Smooth muscle cell (in vitro differentiated cells): ENCODE data around the gene IL31. TPM values are rescaled to one million over a fixed set of nuclear protein-coding genes. Genes with fewer than 3 reads are reported as not detected.

Experiments used
- DNase-seq: peaks from one replicate; lab custom pipeline; 2025; ENCODE audit not compliant: unreplicated experiment; lab: John Stamatoyannopoulos, UW
- H2AFZ ChIP-seq: fragments of 200-600 bp; sonication (generic); 2 replicates; pipeline ENCODE4 v1.6.0; 2016; ENCODE audit warnings: antibody characterized with exemption, low read depth, mild to moderate bottlenecking
- H3F3A ChIP-seq: fragments of 200-600 bp; sonication (generic); 2 replicates; pipeline ENCODE4 v1.6.0; 2017; ENCODE audit warnings: antibody characterized with exemption, low read depth
- H3K27ac ChIP-seq: fragments of 200-600 bp; sonication (generic); 2 replicates; pipeline ENCODE4 v1.5.1; 2016; ENCODE audit warnings: low read depth, mild to moderate bottlenecking
- H3K27me3 ChIP-seq: fragments of 200-600 bp; sonication (generic); 2 replicates; pipeline ENCODE4 v1.6.1; 2016; ENCODE audit warnings: low read depth, mild to moderate bottlenecking
- H3K36me3 ChIP-seq: fragments of 200-600 bp; sonication (generic); 2 replicates; pipeline ENCODE4 v1.5.1; 2016; ENCODE audit warnings: low read depth
- H3K4me1 ChIP-seq: fragments of 200-600 bp; sonication (generic); 2 replicates; pipeline ENCODE4 v1.5.1; 2016; ENCODE audit warnings: low read depth
- H3K4me2 ChIP-seq: fragments of 200-600 bp; sonication (generic); 2 replicates; pipeline ENCODE4 v1.6.0; 2016; ENCODE audit warnings: mild to moderate bottlenecking
- H3K4me3 ChIP-seq: fragments of 200-600 bp; sonication (generic); 2 replicates; pipeline ENCODE4 v1.5.1; 2016; ENCODE audit warnings: mild to moderate bottlenecking
- H3K79me2 ChIP-seq: fragments of 200-600 bp; sonication (generic); 2 replicates; pipeline ENCODE4 v1.6.0; 2016; ENCODE audit warnings: low read depth, mild to moderate bottlenecking
- H3K9ac ChIP-seq: fragments of 200-600 bp; sonication (generic); 2 replicates; pipeline ENCODE4 v1.6.0; 2016; ENCODE audit warnings: low read depth
- H3K9me3 ChIP-seq: fragments of 200-600 bp; sonication (generic); replicated peaks from 2 replicates; pipeline ENCODE4 v1.5.1; 2016; ENCODE audit warnings: low read depth
- H4K20me1 ChIP-seq: fragments of 200-600 bp; sonication (generic); 2 replicates; pipeline ENCODE4 v1.6.0; 2016; ENCODE audit warnings: low read depth
- WGBS: methylation state at CpG from one replicate; pipeline ENCODE4 v1.1.7; 2016; ENCODE audit warnings: low lambda C conversion rate; 5-methylcytosine and 5-hydroxymethylcytosine counted together
- polyA plus RNA-seq: library from polyadenylated mRNA; unstranded; fragments of >200 nt; fragmentation: Nextera tagmentation; extraction: Ambion mirVana; gene quantifications from 2 replicates; pipeline ENCODE4 v1.2.1, GENCODE V29; 2016
- total RNA-seq: library from RNA; depleted of rRNA; stranded (reverse); fragments of >200 nt; gene quantifications from 2 replicates; pipeline ENCODE4 v1.2.3, GENCODE V29; 2014
- TF ChIP-seq, protein P1 (sequence below): fragments of 200-600 bp; sonication (generic); IDR thresholded peaks from 2 replicates; pipeline ENCODE4 v1.5.1; 2017; ENCODE audit warnings: borderline replicate concordance, mild to moderate bottlenecking, antibody characterized with exemption; ENCODE audit not compliant: insufficient read depth, poor library complexity, severe bottlenecking

IL31 gene
- total and polyA plus RNA-seq, 2 experiments from 2014 or later, result not detected

- WGBS, result 79% methylated on average over 22 of the region's 22 CpGs
- TF ChIP-seq, protein P1, sequence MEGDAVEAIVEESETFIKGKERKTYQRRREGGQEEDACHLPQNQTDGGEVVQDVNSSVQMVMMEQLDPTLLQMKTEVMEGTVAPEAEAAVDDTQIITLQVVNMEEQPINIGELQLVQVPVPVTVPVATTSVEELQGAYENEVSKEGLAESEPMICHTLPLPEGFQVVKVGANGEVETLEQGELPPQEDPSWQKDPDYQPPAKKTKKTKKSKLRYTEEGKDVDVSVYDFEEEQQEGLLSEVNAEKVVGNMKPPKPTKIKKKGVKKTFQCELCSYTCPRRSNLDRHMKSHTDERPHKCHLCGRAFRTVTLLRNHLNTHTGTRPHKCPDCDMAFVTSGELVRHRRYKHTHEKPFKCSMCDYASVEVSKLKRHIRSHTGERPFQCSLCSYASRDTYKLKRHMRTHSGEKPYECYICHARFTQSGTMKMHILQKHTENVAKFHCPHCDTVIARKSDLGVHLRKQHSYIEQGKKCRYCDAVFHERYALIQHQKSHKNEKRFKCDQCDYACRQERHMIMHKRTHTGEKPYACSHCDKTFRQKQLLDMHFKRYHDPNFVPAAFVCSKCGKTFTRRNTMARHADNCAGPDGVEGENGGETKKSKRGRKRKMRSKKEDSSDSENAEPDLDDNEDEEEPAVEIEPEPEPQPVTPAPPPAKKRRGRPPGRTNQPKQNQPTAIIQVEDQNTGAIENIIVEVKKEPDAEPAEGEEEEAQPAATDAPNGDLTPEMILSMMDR, result no peak
Observed at GRCh38 chr12:122166422-122167349, 7.3 kb downstream of the IL31 start.

DNA sequence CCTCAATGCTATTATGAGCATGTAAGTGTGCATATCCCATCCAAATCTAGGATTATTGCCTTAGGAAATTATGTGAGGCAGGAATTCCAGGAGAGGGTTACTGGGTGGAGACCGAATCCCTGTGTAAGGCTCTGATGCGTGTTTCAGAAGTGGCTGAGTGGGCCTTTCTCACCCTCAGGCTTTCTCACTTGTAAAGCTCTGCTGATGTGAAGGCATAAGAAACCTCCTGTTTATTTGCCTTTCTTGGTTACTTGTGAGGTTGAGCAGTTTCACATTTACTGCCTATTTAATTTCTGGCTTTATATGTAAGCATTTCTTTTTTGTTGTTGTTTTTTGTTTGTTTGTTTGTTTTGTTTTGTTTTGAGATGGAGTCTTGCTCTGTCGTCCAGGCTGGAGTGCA, 11.0 kb downstream of the IL31 start:
- no peaks in the 10 kb centered on the region for H3K4me1 ChIP-seq
- H2AFZ ChIP-seq, result no peak overlapping the region
- no peak for DNase-seq
- WGBS, result 88% methylated on average over 3 of the region's 3 CpGs
- TF ChIP-seq, protein P1, result no peak
- no peaks in the 10 kb centered on the region for H3K27me3 ChIP-seq
- no peaks in the 10 kb centered on the region for H3K36me3 ChIP-seq
- no peak overlapping the region for H3K27ac ChIP-seq
- no peaks in the 10 kb centered on the region for H4K20me1 ChIP-seq
- H3K79me2 ChIP-seq, result no peaks in the 10 kb centered on the region
- no peaks in the 10 kb centered on the region for H3F3A ChIP-seq
- no peaks in the 10 kb centered on the region for H3K9me3 ChIP-seq
- H3K4me3 ChIP-seq, result no peak overlapping the region
- H3K4me2 ChIP-seq, result no peak overlapping the region
- no peak overlapping the region for H3K9ac ChIP-seq

More at GRCh38 chr12:122166422-122167349, 7.3 kb downstream of the IL31 start:
- H4K20me1 ChIP-seq, result no peaks in the 10 kb centered on the region
- no peaks in the 10 kb centered on the region for H3K9me3 ChIP-seq
- H3K4me1 ChIP-seq, result no peaks in the 10 kb centered on the region
- DNase-seq, result no peak
- H3F3A ChIP-seq, result no peaks in the 10 kb centered on the region
- no peaks in the 10 kb centered on the region for H3K27me3 ChIP-seq
- no peaks in the 10 kb centered on the region for H3K79me2 ChIP-seq
- no peak overlapping the region for H3K9ac ChIP-seq
- H3K4me3 ChIP-seq, result no peak overlapping the region
- no peak overlapping the region for H2AFZ ChIP-seq
- no peak overlapping the region for H3K27ac ChIP-seq
- no peak overlapping the region for H3K4me2 ChIP-seq
- no peaks in the 10 kb centered on the region for H3K36me3 ChIP-seq

DNA sequence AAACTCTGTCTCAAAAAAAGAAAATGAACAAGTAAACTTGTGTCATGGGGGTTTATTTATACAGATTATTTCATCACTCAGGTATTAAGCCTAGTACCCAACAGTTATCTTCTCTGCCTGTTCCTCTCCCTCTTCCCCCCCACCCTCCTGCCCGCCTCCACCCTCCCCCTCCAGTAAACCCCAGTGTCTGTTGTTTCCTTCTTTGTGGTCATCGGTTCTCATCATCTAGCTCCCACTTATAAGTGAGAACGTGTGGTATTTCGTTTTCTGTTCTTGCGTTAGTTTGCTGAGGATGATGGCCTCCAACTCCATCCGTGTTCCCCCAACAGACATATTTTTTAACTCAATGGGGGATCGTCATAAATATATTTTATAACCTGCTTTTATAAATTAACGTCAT, 12.3 kb downstream of the IL31 start:
- Histone ChIP-seq H3K27ac (no peak overlapping the region), H3K9me3 (no peaks in the 10 kb centered on the region), H3K4me3 (no peak overlapping the region), H3K9ac (no peak overlapping the region), H3K79me2 (no peaks in the 10 kb centered on the region), H3K4me1 (no peaks in the 10 kb centered on the region), H3K36me3 (no peaks in the 10 kb centered on the region), H3F3A (no peaks in the 10 kb centered on the region), H4K20me1 (no peaks in the 10 kb centered on the region), H2AFZ (no peak overlapping the region), H3K27me3 (no peaks in the 10 kb centered on the region), H3K4me2 (no peak overlapping the region)
- WGBS, result 90% methylated on average over 7 of the region's 8 CpGs
- TF ChIP-seq, protein P1, result no peak
- DNase-seq, result no peak
